CD4-positive, alpha-beta T cell treated with Interleukin-2 at 100 ng/mL for 4 hours (primary cell): ENCODE data around the gene RUNX1.
A peak's percentile ranks its signal among the peaks of the same experiment; 100 is the strongest.

Source experiments
- DNase-seq: peaks from one replicate; pipeline ENCODE4 v3.0.0-alpha.2; 2020; ENCODE audit warnings: low spot score

Gene RUNX1

DNA sequence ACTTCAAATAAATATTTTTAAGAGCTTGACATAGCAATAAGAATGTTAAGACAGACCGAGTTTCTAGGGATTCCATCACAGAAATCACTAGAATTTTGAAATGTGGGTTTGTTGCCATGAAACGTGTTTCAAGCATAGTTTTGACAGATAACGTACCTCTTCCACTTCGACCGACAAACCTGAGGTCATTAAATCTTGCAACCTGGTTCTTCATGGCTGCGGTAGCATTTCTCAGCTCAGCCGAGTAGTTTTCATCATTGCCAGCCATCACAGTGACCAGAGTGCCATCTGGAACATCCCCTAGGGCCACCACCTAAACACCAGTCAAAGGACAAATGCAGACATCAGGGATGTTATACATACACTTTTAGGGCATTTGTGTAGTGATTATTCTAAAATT lies 168.7 kb downstream of the RUNX1 start:
- DNase-seq: no peak

DNA sequence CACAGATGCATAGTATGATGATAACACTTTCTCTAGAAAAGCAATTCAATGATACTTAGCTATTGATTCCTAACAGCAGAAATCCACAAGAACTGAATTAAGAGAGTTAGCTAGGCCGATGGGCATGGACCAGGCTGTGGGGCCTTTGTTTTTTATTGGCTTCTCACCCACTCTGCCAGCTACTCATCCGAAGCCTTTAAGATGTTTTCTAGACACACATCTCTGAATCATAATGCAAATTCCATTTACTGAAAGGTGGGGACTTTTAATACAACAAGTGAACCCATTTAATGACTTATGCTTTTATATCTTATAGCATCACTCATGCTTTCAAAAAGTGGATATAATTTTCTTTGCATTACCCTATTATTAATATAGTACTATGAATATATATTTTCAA lies 170.2 kb downstream of the RUNX1 start:
- no peak for DNase-seq

DNA sequence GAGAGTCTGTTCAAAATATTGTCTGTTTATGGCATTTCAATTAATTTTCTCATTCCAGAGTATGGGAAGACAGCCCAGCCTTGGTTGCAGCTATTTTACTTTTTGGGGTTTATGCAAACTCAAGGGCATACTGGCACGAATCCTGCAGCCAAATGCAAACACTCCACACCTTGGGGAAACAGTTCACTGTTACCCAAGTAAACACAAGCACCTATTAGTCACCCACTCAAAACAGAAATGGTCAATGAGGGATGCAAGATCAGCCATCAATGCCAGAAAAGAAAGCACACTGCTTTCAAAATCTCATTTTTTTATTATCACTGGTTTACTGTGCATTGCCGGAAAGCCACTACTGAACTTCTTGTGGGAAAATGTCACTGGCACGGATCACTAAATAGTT lies 170.6 kb downstream of the RUNX1 start:
- DNase-seq: no peak

DNA sequence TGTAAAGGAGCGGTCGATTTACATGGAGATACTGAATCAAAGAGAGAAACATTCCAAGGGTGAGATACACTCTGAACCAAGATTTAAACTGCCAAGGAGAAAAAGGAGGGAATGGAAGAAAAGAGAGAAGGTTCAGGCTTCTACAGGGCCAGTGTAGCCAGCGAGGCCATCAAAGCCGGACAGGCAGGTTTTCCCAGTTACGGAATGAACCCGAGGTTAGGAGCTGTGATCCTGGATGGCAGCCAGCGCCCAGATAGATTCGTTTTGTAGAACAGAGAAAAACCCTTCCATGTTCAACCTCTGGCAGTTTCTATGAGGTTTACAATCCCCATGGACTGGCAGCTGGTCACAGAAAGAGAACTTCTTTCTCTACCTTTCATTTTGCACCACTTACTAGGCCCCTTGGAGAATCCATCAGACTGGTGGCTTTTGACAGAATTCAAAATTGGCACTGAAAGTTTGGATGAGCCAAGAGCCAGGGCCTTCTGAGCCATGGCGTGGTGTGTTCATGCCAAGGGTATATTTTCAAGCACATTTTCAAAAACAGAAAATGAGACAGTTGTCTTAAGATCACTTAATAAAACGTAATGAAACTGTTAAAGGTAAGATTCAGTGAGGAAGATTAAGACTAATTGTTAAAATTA lies 171.5 kb downstream of the RUNX1 start:
- no peak for DNase-seq

DNA sequence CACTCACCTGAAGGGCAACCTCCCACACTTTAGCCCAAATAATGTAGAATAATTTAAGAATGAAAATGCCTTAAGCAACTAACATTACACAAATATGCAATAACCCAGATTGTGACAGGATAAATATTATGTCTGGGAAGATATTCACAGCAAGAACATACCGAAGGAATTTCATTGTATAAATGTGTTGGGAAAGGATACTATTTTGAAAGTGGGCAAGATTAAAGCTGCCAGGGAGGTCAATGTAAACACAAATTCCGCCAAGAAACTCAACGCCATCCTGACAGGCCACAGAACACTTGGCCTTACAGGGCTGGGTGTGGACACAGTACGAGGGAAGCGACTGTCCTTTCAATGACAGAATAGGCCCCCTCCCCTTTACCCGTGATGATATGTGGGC lies 173.3 kb downstream of the RUNX1 start:
- DNase-seq: no peak

DNA sequence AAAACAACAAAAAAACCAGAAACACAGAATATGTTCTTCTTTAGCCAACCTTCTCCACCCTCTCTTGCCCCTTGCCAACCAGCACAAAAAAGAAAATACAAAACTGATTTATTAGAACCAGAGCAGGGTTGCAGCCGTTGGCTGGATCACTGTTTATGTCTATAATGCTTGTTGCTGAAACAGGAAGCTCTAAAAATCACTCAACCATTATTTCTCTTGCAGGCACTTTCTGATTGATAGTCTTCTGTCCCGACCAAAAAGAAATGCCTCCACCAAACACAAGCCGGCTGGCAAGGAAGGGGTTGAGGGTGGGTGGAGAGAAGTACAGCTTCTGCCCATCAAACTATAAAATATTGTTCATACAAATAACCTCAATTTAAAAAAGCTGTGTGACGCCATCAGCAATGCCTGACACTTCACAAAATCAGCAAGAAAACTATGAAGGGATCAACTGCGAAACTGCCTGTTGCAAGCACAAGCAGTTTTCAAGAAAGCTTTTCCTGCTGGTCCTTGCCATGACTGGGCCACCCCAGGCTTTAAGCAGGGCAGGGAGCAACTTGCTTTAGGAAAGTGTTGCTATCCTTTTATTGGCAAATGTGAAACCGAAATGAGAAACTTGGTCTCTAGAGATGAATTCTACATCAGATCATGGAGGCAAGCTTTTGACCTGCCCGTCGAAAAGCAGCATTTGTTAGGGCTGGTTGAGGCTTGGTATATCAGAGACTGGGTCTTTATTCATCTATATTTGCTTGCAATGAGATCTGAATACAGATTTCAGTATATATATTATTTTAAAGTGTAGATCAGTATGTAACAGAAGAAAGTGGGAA lies 174.2 kb downstream of the RUNX1 start:
- no peak for DNase-seq

DNA sequence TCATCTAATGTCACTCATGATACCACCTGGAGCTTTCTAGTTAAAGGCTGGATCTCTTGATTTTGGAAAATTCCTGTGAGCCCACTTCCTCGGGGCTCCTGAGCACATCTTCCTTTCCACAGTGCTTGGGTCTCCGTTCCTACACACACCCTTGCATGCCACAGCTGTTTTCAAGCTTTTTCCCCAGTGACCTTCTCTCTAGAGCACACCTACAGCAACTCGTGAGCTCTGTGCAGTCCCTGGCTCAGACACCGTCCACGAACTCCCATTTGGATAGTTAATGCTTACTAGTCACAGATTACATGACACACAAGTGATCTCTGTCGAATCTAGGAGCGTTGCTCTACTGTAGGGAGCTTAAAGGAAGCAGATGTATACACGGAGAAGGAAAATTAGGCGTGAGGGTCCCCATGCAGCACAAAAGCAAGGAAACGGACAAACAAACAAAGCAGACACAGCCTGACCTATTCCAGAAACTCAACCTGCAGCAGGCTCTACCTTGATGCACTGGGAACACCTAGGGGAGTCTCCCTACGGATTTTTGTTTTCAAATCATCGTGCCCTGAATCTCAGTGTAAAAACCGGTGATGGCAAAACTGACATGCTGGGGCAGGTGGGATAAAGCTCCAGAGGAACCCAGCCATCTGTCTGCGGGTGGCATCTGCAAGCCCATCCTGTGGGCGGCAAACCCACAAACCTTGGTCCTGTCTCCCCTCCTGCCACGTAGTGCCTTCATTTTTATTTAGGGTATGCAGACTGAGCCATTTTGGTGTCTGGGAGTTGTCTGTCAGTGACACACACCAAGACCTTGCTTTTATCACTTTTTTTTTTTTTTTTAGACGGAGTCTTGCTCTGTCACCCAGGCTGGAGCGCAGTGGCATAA lies 177.8 kb downstream of the RUNX1 start:
- no peak for DNase-seq

DNA sequence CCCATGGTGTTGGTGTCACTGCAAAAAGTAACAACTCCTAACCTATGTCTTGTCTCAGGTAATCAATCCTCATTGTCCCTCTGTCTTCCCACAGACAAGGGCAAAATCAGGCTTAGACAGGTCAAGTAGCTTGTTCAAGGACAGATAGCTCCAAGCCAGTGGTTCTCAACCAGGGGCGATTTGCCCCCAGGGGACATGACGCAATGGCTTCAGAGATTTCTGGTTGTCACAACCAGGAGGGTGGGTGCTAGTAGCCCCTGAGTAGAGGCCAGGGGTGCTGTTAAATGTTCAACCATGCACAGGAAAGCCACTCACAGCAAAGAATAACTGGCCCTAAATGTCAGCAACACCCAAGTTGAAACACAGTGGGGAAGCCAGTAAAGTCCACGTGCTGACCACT lies 178.9 kb downstream of the RUNX1 start:
- DNase-seq: no peak

DNA sequence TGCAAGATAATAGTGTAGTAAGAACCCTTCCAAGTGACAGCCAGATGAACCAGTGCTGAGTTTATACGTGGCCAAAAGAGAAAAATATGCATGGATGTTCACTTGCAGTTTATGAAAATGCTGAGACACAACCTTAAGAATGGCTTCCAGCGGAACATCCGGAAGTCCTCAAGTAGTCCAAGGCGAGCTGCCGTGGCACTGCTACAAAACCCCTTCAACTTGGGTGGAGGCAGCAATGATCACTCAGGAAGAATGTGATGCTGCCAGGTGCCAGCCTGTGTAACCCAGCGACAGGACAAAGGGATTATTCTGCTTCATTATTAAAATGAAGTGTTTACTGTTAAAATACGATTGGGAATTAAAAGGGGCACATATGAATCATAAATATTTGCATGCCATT lies 179.6 kb downstream of the RUNX1 start:
- DNase-seq: no peak

DNA sequence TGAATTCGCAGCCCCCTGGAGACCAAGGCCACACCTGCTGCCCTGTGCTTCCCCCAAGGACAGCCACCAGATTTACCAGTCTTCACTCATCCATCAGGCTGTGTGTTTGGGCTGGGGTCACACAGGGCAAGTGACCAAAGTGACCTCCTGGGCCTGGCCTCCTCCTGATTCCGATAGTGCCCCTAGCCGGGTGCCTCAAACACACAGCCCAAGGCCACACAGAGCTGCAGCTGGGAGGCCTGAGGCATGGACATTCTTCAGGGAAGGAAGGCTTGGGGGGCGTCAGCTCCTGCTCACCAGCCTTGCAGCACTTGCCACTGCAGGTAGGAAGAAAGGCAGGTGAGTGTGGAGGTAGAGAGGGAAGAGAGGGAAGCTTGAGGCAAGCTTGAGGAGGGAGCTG lies 181.3 kb downstream of the RUNX1 start:
- DNase-seq: no peak

DNA sequence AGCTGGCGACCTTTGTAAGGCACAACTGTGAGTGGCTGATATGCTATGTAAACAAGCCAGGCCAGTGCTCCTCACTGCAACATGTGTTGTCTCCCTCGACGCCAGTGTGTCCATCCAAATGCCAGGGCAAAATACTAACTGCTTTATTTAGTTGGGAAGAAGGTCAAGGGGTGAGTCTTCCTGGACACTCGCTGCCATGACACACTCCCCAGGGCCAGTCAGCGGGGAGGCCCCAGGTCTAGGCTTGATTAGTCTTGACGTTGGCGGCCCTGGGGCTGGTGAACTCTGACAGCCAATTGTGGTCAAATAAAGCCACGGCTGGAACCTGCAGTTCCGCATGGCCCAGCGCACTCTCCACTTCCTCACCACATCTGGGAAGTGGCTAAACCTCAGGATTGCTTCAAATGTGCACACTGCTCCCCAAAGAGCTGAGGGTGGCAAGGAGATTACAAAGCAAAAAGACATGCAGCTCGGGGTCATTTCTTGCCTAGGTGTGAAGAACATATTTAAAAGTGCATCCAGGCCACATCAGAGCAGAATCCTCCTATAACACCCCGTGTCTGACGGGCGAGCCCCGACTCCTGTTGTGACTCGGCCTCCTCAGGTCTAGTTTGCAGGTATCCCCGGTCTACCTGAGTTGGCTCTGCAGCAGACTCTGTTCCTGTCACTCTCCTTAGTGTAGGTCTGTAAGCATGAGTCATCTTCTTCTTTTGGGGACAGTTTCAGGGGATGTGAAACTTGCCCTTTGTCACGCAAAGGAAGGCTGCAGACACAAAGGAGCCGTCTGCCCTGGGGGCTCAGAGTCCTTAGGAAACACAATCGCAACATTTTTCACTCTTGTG lies 183.5 kb downstream of the RUNX1 start:
- DNase-seq: peak; percentile 38

DNA sequence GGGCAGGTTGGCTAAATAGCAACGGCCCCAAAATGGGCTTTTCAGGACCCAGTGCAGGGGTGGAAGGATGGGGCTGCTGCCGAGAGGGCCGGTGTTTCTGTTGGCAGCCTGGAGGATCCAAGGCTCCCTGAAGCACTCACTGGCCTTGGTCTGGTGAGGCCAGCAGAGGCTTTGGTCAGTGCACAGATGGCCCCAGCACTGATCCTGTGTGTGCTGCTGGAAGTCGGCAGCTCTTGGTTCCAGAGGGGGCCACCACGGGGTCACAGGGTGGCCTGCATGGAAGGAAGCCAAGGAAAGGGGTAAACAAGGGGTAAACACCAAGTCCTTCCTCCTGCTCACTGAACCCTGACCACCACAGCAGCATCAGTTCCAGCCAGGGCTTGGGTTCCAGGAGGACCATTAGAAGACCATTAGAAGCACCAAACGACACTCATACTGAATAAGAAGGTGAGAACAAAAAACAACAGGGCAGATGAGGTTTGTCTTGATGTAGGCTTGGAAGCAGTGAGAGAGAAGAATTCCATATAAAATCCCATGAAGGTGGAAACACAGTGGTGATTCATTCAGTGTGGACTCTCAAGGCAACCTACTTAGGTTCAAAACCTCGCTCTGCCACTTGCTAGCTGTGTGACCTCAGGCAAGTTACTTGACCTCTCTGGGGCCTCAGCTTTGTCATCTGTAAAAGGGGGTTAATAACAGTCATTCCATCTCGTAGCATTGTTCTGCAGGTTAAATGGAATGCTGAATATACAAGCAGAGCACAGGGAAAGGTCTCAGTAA lies 184.5 kb downstream of the RUNX1 start:
- DNase-seq: no peak

DNA sequence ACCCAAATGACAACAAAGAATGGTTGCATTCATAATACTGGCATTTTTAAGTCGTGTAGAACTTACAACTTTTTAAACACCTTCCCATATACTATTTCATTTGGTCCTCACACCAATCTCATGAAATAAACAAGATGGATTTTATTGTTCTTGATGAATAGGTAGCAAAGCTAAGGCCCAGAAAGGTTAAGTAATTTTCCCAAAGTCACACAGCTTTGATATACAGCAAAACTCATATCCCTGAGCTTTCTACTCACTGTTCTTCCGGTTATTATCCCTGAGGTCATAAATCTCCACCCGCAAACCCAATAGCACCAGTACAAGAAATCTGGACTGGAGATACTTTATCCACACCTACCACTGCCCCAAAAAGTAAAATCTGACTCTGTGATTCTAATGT lies 186.2 kb downstream of the RUNX1 start:
- DNase-seq: no peak

DNA sequence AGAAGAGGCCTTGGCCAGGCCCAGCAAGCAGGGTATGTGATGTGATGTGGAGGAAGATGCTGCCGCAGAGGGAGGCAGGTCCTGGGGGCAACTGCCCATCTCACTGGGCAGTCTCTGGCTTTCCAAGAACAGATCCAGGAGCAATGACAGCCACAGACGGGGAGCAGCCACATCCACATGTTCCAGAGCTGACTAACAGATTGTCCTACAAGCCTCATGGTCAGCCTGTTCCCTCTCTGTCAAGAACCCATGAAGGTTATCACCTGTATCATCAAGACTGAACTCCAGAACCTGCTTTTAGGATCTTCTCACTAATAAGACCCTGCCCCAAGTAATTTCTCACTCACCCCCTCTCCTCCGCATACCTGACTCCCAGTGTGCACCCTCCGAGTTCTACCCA lies 187.8 kb downstream of the RUNX1 start:
- no peak for DNase-seq

DNA sequence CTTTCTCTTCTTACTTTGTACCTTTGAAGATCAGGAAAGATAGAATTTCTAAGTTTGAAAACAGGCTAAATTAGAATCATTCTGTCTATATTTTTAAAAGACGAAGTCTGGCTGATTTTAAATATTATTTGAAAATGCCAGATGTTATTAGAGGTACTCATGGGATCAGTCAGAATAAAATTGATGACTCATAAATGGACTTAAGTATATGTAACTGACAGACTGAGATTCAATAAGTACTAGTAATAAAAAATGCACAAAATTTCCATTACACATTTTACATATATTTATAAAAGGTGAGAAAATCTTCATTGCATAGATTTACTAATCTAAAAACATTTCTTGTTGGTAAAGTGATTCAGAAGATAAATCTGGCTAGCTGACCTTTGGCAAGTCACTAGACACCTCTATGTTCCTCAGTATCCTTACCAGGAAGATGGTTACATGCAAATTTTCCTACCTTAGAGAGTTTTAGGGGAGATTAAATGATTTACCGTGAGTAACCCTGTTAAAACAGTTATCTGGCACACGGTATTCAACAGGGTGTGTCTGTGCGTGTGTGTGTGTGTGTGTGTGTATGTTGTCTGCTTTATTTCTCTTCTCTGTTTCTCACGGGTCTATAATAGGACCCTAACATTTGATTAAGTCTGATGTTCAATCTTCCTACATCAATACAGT lies 189.0 kb downstream of the RUNX1 start:
- DNase-seq: no peak

DNA sequence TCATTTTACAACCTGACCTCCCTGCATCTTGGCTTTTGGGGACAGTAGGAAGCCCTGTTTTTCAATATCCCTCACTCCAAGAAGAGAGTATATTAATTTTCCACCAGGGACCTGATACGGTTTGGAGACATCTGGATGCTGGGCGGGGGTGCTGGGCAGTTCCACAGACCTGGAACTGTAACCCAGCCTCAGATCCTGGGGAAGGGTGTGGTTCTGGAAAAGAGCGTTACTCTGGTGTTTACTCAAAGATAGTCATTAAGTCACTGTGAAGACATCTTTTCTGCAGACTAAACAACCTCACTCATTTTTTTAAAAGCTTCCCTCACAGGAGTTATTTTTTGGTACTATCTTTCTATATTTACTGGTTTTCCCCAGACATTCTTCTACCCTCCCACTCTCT lies 190.5 kb downstream of the RUNX1 start:
- DNase-seq: no peak

DNA sequence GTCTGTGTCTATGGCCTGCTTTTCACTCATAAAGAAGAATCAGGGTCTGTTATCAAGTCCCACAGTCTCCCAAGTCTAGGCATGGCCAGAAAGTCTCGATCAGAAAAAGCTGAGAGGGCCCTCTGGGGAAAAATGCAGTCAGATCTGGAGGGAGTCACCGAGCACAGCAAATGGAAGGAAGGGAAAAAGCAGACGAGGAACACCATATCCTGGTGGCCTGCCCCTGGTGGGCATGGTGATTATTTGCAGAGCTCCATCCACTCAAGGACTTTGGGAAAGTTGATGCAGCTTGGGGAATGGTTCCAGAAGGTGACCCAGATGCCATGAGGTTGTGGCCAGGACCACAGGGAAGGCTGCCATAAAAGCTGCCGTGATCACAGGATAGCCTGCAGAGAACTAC lies 191.2 kb downstream of the RUNX1 start:
- DNase-seq: no peak

DNA sequence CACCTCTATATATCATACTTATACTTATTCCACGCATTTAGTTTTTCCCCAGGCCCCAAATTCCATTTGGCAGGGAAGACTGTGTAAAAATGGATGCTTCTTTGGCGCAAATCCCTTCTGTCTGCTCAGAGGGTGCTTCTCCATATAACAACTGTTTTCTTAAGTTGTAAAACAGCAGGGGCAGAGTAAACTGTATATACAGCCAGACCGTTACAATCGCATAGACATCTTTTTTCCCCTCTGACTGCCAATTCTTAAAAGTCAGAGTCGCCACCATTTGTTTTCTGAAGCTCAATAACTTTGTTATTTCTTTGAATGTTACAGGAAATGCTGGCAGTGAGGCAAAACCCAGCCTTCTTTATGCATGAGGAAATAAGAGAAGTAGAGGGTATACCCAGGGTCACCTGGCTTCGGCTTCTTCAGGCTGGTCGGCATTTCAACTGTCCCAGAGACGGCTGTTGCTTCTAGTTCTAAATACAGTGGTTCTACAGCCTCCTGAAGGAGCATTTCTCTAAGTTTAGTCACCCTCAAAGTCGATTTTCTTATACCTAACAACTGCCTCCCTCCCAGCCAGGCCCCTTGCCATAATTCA lies 191.9 kb downstream of the RUNX1 start:
- DNase-seq: no peak

DNA sequence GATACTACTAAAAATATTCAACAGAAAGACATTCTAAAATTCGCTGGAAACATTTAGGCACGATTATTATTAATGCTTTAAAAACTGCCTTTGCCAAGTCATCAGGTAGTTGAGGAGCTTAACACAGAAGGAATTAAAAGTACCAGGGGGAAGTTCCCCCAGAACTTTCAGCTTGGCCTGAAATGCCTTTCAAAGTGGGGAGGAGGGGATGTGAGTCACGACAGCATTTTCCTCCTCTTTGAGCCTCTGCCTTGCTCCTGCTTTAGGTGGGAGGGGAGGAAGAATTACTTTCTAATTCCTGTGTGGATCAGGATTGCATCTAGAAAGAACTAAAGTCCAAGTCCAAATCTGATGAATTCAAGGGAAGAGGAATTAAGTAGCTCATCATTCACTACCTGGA lies 196.7 kb downstream of the RUNX1 start:
- DNase-seq: no peak

DNA sequence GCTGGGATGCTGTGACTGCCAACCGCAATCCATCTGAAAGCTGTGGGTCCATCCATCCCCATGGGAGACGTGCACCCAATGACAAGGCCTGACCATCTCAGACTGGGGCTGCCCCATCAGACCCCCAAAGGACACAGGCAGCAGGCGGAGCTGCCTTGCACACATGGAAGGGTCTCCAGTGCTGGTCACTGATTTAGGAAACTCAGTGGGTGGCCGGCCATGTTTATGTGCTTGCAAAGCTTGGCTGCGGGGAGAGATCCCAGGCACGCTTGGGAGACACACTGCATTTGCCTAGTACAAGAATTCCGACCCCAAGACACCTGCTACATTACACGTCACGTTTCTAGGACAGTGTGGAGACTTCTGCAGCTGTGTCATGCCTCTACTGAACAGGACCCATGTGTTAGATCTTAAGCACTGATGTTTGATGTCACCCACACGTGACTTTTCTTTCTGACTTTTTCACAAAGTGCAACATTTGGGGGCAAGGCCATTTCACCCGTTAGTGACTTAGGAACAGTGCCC lies 198.9 kb downstream of the RUNX1 start:
- DNase-seq: no peak
